HUES48 (cell line): ENCODE measurements around the gene WNT7A.
"Not testable (repeated sequence)": the region's sequence is repeated elsewhere in the genome, so short reads cannot be mapped to it uniquely, and the experiment has no call there.

Experiments
- H3K27ac ChIP-seq: one replicate; pipeline ENCODE4 v1.7.0; 2013; ENCODE audit warnings: low read depth, low read length, inconsistent platforms
- H3K27me3 ChIP-seq: 2 replicates; pipeline ENCODE4 v1.6.1; 2013; ENCODE audit warnings: mild to moderate bottlenecking, low read length; ENCODE audit not compliant: control insufficient read depth, insufficient read depth
- H3K36me3 ChIP-seq: 2 replicates; pipeline ENCODE4 v1.6.1; 2013; ENCODE audit warnings: low read length; ENCODE audit not compliant: control insufficient read depth, insufficient read depth
- H3K4me1 ChIP-seq: 2 replicates; pipeline ENCODE4 v1.6.1; 2013; ENCODE audit warnings: mild to moderate bottlenecking, low read length; ENCODE audit not compliant: control insufficient read depth, insufficient read depth
- H3K4me3 ChIP-seq: 2 replicates; pipeline ENCODE4 v1.5.1; 2013; ENCODE audit warnings: mild to moderate bottlenecking, low read depth, low read length
- H3K9ac ChIP-seq: 2 replicates; pipeline ENCODE4 v1.6.1; 2013; ENCODE audit warnings: mild to moderate bottlenecking, low read depth, low read length, moderate library complexity
- H3K9me3 ChIP-seq: 2 replicates; pipeline ENCODE4 v1.6.1; 2013; ENCODE audit warnings: low read length; ENCODE audit not compliant: control insufficient read depth, insufficient read depth

Gene WNT7A

GRCh38 chr3:13863382-13863952 is 16.4 kb downstream of the WNT7A start:
- H3K36me3 ChIP-seq: no peaks in the 10 kb centered on the region
- H3K9ac ChIP-seq: no peak overlapping the region
- no peak overlapping the region for H3K4me3 ChIP-seq
- H3K4me1 ChIP-seq: peaks cover 8% of the 10 kb centered on the region; the same call in 1 of the 2 replicates
- no peaks in the 10 kb centered on the region for H3K9me3 ChIP-seq
- H3K27me3 ChIP-seq: peaks cover 5% of the 10 kb centered on the region
- no peak overlapping the region for H3K27ac ChIP-seq

- H3K36me3 ChIP-seq: no peaks in the 10 kb centered on the region
- H3K9ac ChIP-seq: no peak overlapping the region
These were observed 18.4 kb downstream of the WNT7A start for GRCh38 chr3:13861461-13861860.

DNA sequence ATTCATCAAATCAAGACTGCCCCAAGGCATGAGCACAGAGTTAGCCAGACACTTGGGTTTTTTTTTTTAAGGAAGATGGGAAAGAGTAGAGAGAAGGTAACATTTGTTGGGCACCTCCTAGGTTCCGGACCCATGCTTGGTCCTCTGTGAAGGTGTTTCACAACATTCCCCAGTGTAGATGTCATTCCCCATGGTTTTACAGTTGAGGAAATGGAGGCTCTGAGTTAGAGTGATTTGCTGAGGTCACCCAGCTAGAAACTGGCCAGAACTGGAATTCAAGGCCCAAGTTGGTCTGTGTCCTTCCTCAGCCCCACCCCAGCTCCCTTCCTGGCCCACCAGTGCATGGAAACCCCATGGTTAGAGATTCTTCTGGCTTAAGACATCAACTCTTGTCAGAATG is 19.9 kb downstream of the WNT7A start:
- H3K27me3 ChIP-seq: no peaks in the 10 kb centered on the region; the same call in 1 of the 2 replicates
- no peak overlapping the region for H3K9ac ChIP-seq
- H3K9me3 ChIP-seq: no peaks in the 10 kb centered on the region
- no peak overlapping the region for H3K4me3 ChIP-seq
- H3K27ac ChIP-seq: no peak overlapping the region
- H3K4me1 ChIP-seq: peaks cover 8% of the 10 kb centered on the region; the same call in 1 of the 2 replicates
- H3K36me3 ChIP-seq: no peaks in the 10 kb centered on the region

More at GRCh38 chr3:13861461-13861860, 18.4 kb downstream of the WNT7A start:
- no peak overlapping the region for H3K4me3 ChIP-seq
- H3K4me1 ChIP-seq: peaks cover 8% of the 10 kb centered on the region; the same call in 1 of the 2 replicates
- H3K9me3 ChIP-seq: no peaks in the 10 kb centered on the region
- no peaks in the 10 kb centered on the region; the same call in 1 of the 2 replicates for H3K27me3 ChIP-seq
- H3K27ac ChIP-seq: no peak overlapping the region

DNA sequence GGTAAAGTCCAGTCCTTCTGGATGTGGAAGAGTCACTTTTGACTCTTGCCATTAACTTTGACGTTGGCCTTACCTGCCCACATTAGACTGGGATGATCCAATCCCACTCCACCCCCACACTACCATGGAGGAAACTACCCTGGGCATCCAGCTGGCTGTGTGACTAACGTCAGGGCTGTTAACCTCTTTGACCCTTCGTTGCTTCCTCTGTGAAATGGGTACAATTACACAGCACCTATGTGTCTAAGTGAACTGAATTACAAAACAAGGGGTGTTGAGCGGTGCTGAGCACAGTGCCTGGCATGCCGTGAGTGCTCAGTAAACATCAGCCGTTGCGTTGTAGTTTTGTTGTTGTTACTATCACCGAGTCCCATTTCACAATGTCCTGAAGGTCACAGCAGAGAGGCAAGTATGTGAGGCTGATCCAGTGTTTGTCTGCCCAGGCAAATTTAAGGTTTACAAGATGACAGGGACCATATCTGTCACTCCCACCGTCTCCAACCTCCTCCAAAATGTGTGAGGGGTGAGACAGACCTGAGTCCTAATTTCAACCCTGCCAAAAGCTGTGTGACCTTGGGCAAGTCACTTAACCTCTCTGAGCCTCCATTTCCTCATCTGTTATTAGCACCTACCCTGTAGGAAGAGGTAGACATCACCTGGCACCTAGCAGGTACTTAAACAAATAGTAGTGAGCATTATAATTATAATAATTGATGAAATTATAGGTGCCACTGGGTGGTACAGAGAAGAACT is 20.9 kb downstream of the WNT7A start:
- Histone ChIP-seq H3K27me3 (no peaks in the 10 kb centered on the region; the same call in 1 of the 2 replicates), H3K27ac (no peak overlapping the region), H3K4me3 (no peak overlapping the region)

GRCh38 chr3:13857702-13858380 is 22.0 kb downstream of the WNT7A start:
- no peaks in the 10 kb centered on the region for H3K4me1 ChIP-seq
- no peaks in the 10 kb centered on the region for H3K9me3 ChIP-seq
- H3K27ac ChIP-seq: no peak overlapping the region
- no peaks in the 10 kb centered on the region for H3K36me3 ChIP-seq
- H3K9ac ChIP-seq: no peak overlapping the region
- H3K4me3 ChIP-seq: no peak overlapping the region
- no peaks in the 10 kb centered on the region for H3K27me3 ChIP-seq

More for the DNA sequence above, 20.9 kb downstream of the WNT7A start:
- Histone ChIP-seq H3K36me3 (no peaks in the 10 kb centered on the region), H3K9ac (no peak overlapping the region), H3K9me3 (no peaks in the 10 kb centered on the region), H3K4me1 (peaks cover 5% of the 10 kb centered on the region; the same call in 1 of the 2 replicates)

- not testable (repeated sequence) for H3K9ac ChIP-seq, H3K4me3 ChIP-seq, H3K9me3 ChIP-seq, H3K36me3 ChIP-seq, H3K4me1 ChIP-seq, H3K27me3 ChIP-seq, H3K27ac ChIP-seq
These were observed 23.2 kb downstream of the WNT7A start for GRCh38 chr3:13856628-13857027.

- no peaks in the 10 kb centered on the region for H3K27me3 ChIP-seq
- no peak overlapping the region for H3K9ac ChIP-seq
- no peaks in the 10 kb centered on the region for H3K9me3 ChIP-seq
- no peaks in the 10 kb centered on the region for H3K36me3 ChIP-seq
- H3K27ac ChIP-seq: no peak overlapping the region
- no peak overlapping the region for H3K4me3 ChIP-seq
- H3K4me1 ChIP-seq: no peaks in the 10 kb centered on the region
These were observed 23.9 kb downstream of the WNT7A start for GRCh38 chr3:13856006-13856405.

DNA sequence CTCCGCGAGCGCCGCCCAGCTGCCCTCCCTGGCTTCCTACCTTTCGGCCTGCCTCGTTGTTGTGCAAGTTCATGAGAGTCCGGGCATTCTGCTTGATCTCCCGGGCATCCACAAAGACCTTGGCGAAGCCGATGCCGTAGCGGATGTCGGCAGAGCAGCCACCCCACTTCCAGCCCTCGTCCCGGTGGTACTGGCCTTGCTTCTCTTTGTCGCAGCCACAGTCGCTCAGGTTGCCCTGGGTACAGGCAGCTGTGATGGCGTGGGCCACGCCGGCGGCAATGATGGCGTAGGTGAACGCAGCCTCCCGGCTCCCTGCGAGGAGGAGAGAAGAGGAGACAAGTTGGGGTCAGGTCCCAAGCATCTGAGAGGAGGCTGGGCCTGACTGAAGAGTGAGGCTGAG is 25.4 kb downstream of the WNT7A start:
- H3K36me3 ChIP-seq: no peaks in the 10 kb centered on the region
- H3K27ac ChIP-seq: no peak overlapping the region
- H3K4me1 ChIP-seq: 0 out of 2 replicates have a peak, but pooled peaks cover 3% of the 10 kb centered on the region
- H3K9me3 ChIP-seq: no peaks in the 10 kb centered on the region
- H3K4me3 ChIP-seq: no peak overlapping the region
- no peak overlapping the region for H3K9ac ChIP-seq
- H3K27me3 ChIP-seq: no peaks in the 10 kb centered on the region

- Histone ChIP-seq H3K36me3 (no peaks in the 10 kb centered on the region), H3K27ac (no peak overlapping the region), H3K4me1 (0 out of 2 replicates have a peak, but pooled peaks cover 3% of the 10 kb centered on the region), H3K9ac (no peak overlapping the region), H3K4me3 (no peak overlapping the region), H3K9me3 (no peaks in the 10 kb centered on the region), H3K27me3 (no peaks in the 10 kb centered on the region)
These were observed 25.9 kb downstream of the WNT7A start for GRCh38 chr3:13853978-13854296.

DNA sequence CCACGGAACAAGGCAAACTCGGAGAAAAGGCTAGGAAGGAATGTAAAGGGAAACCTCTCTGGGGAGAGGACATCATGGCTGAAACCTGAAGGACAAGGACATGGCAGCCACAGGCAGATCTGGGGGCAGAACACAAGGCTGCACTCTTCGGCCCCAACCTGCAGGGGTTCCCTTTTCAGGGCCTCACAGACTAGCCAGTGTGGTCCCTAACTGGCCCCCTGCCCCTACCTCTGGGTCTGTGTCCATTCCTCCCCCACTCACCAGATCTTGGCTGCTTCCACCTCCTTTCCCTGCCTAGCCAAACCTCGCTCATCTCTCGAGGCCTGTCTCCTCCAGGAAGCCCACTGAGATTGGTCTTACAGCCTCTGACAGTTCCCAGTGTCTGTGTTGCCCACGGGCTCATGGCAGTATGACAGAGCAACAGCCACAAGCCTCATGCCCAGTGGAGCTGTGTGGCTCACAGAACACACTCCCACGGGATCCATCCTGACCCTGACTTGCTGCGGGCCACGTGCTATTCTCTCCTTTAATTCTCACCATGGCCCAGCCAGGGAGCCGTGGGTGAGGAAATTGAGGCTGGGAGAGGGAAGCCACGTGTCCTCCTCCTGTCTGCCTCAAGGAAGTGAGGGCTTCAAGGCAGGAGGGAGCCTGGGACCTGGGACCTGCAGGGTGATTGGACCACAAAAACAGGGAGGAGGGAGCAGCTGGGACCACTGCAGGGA is 26.5 kb downstream of the WNT7A start:
- H3K27me3 ChIP-seq: no peaks in the 10 kb centered on the region

More for the DNA sequence above, 26.5 kb downstream of the WNT7A start:
- no peaks in the 10 kb centered on the region for H3K9me3 ChIP-seq
- 0 out of 2 replicates have a peak, but pooled peaks cover 3% of the 10 kb centered on the region for H3K4me1 ChIP-seq
- no peaks in the 10 kb centered on the region for H3K36me3 ChIP-seq
- H3K9ac ChIP-seq: no peak overlapping the region
- no peak overlapping the region for H3K27ac ChIP-seq
- H3K4me3 ChIP-seq: no peak overlapping the region
